Stimulated activated naive CD8-positive, alpha-beta T cell treated with anti-CD3 and anti-CD28 coated beads, Interleukin-15, Interleukin-2, amounts not matched to agents 100 U/mL and 50 U/mL, for 24 hours (primary cell): ENCODE measurements around the gene BORCS5.

Source experiments
- ATAC-seq: fragments of 150-1000 bp; cut with Tn5 transposase; one replicate; pipeline ENCODE4 v1.10.0; 2021
- DNase-seq: peaks from one replicate; pipeline ENCODE4 v3.0.0; 2021

The BORCS5 gene

GRCh38 chr12:12436831-12437345 lies 80.0 kb downstream of the BORCS5 start:
- ATAC-seq (no peak), DNase-seq (no peak)

DNA sequence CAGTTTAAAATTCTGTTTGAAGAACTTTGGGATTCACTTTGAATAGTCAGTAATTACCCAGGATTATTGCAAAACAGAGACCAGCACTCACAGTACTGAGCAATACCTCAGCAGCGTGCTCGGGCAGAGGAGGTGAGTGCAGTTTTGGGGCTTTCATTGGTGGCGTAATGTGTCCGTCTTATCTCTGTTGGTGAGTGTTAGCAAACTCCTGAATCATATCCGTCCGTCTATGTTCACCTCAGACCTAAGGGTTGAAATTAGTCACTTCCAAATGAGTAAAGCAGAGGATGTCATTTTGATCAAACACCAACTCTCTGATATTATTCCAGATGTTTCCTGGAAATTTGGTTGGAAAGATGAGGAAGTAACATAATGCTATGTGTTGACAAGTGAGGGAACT lies 82.8 kb downstream of the BORCS5 start:
- ATAC-seq, result peak; percentile 88
- peak; percentile 66 for DNase-seq

GRCh38 chr12:12440784-12441428 lies 84.0 kb downstream of the BORCS5 start:
- DNase-seq (no peak), ATAC-seq (no peak)

DNA sequence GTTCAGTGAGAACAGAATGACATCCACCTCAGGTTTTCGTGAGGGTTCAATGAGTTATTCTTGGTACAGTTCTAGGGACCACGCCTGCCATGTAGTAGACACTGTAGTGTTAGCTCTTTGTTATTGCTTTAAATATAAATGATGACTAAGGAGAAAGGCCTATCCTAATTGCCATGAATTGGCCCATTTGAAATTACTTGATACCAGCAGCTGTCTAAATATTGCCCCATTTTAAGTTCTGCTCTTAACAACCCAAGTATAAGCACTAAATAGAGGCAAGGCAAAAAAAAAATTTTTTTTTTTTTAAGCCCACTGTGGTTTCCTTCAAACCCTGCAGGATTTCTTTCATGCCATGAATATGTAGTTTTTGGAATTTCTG lies 84.5 kb downstream of the BORCS5 start:
- ATAC-seq (no peak), DNase-seq (no peak)

DNA sequence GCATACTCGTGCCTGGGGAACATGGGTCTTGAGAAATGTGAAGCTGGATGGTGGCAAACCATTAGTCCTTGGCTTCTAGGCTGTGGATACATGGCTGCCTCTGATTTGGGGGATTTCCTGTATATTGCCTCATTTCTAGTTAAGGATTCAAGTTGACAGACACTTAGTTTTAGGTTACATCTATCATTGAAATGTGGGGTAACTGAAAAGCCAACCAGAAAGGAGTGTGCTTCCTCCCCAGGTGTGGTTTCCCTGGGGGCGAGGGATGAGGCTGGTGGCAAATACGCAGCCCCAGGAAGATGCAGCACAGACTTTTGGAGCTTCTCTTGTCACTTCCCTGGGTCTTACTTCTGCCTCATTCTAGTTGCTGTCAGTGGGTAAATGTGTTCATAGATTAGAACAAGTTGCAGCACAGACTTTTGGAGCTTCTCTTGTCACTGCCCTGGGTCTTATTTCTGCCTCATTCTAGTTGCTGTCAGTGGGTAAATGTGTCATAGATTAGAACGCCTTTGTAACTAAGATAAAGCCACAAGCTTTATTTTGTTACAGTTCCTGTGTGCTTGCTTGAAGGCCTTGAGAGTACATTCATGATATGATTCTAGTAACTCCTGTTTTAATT lies 85.1 kb downstream of the BORCS5 start:
- DNase-seq (peak; percentile 51), ATAC-seq (peak; percentile 75)

DNA sequence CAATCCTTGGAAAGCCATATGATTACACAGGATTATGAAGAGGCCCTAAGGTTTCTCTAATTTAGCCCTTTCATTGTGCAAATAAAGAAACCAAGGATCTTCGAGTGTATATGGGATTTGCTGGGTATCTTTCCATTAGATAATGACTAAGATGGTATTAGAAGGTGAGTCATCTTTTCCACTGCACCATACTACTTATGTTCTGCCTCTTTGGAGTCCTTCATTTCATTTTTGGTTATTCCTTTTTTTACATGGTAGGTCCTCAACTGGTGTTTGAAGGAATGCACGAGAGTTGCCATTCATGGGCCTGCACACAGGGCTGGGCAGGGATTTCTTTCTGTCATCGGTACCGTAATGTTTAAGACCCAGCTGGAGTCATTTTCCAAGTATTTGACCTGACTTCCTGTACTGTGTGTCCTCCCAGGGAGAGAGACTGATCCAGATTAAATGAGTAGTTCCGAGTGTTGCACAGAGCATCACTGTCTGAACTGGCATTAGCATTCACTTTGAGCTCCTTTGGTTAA lies 85.7 kb downstream of the BORCS5 start:
- ATAC-seq (peak; percentile 3), DNase-seq (no peak)

DNA sequence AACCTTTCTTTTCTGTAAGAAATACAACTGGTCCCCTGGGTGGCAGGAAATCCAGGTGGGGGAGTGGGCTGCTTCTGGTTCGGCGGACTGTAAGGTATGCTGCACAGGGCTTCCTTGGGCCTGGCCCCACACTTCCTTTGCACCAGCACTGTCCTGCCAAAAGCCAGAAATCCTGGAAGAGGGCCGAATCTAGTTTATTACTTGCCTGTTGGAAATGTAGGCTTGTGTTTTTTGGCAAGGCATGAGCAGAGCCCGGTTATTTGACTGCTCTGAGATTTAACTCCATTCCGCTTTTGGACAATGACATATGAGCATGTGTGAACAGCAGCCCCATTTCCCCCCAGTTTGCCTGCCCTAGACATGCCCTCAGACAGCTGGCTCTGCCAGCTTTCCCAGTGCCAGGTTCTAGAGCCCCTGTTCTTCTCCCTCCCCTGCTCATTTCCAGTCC lies 86.6 kb downstream of the BORCS5 start:
- DNase-seq (no peak), ATAC-seq (no peak)

DNA sequence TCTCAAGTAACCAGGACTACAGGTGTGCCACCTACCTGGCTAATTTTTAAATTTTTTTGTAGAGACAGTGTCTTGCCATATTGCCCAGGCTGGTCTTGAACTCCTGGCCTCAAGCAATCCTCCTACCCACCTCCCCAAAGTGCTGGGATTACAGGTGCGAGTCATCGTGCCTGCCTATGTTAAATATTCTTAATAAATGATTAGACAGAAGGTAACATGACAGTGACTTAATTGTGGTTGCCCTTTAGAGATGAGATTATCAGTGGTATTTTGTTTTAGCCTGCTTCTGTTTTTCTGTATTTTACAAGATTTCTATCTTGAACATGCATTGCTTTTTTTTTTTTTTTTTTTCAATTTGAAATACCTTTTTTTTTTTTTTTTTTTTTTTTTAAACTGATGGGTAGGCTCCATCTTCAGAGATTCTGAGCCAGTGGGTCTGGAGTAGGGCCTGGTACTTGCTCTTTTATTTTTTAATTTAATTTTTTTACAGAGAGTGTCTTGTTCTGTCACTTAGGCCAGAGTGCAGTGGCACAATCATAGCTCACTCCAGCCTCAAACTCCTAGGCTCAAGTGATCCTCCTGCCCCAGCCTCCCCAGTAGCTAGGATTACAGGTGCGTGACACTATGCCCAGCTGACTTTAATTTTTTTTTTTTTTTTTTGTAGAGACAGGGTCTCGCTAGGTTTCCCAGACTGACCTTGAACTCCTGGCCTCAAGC lies 88.4 kb downstream of the BORCS5 start:
- no peak for ATAC-seq

DNA sequence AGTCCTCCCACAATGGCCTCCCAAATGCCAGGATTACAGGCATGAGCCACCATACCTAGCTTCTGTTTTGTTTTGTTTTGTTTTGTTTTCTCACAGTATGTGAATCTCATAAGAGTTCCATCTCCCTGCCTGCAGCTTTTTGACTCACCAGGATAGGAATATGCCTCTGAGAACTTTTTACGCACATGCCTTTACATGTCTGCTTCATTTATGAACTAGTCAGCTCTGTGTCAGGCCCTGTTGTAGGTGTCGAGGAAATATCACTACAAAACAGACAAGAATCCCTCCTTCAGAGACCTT lies 89.0 kb downstream of the BORCS5 start:
- no peak for ATAC-seq
- no peak for DNase-seq

More for the DNA sequence above, 88.4 kb downstream of the BORCS5 start:
- no peak for DNase-seq

DNA sequence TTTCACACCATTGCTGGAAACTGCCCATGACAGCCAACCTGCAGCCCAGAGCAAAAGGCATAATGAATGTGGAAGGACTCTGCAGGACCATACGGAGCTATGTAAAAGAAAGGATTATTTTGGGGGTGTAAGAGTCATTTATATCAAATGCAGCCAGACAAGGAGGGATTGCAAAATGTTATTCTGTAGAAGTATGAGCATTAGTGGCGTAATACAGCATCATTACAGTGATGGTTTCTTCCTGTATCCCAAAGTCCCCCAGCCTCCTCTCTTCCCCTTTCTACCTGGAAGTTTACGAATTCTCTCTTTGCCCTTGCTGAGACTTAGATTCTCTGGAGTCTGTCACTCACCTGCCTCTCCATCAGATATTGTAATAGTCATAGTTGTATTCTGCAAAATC lies 89.9 kb downstream of the BORCS5 start:
- ATAC-seq (no peak), DNase-seq (no peak)

DNA sequence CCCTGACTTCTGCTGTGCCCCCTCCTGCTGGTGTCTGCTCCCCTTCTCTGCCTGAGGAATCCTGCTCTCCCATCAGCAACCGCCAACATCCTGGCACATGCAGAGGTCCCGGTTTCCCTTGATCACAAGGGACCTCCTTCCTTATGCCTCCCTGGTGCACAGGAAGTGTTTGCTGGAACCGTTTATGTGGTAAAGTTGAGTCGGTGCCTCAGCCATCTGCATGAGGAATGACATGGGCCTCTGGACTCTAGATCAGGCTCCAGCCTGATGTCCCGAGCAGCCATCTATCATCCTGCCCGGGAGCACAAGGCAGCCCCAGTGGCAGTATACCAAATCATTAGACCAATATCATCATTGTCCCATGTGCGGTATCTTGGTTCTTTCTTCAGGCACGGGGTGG lies 90.4 kb downstream of the BORCS5 start:
- DNase-seq, result no peak
- ATAC-seq, result no peak

DNA sequence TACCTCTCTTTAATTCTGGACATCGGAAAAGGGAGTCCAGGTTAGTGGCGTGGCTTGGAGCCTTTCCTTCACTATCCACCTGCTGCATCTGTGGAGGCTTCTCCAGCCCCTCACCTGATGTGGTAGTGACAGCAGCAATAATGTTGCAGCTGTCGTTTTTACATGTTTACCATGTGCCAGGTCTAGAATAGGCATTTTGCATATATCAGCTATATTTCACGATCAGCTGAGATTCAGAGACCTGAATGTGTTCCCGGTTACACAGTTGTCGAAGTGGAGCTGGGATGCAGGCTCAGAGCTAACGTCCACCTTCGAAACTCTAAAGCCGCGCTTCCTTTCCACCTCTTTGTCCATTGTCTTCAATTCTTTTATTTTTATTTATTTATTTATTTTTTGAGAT lies 91.0 kb downstream of the BORCS5 start:
- ATAC-seq (no peak), DNase-seq (no peak)

- DNase-seq, result no peak
- ATAC-seq, result no peak
Observed at GRCh38 chr12:12449533-12450025, 92.7 kb downstream of the BORCS5 start.

DNA sequence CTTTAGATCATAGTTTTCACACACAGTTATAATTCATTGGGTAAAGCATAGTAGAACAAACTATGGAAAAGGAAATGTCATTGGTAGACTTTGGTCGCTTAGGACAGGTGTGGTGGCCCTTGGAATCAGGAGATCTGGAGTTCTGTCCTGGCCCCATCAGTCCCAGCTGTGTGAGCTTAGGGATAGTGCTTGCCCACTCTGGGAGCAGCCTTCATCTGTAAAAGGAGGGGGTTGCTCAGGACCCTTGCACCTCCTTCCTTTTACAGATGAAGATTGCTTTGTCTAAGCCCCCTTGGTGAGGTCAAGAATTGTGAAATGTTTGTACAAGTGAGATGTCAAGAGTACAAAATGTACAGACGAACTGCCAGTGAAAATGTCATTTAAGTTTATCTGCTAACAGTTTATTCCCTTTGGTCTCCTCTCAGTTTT lies 93.2 kb downstream of the BORCS5 start:
- ATAC-seq (no peak), DNase-seq (no peak)

DNA sequence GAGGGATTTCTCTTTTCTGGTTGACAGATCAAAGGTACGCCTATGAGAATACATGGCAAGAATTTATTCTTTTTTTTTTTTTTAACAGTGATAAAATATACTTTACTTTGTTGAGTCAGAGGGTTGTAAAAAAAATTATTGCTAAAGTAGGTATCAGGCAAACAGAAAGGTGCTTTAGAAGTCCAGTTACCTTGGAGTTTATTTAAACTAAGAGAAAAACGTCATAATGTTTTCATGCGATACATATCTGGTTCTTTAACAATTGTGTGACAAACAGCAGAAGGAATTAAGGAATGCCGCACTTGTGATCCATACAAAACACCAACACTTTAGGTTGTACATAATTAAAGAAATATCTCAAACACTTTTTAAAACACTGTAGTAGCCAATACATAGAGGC lies 94.2 kb downstream of the BORCS5 start:
- ATAC-seq (no peak), DNase-seq (no peak)

DNA sequence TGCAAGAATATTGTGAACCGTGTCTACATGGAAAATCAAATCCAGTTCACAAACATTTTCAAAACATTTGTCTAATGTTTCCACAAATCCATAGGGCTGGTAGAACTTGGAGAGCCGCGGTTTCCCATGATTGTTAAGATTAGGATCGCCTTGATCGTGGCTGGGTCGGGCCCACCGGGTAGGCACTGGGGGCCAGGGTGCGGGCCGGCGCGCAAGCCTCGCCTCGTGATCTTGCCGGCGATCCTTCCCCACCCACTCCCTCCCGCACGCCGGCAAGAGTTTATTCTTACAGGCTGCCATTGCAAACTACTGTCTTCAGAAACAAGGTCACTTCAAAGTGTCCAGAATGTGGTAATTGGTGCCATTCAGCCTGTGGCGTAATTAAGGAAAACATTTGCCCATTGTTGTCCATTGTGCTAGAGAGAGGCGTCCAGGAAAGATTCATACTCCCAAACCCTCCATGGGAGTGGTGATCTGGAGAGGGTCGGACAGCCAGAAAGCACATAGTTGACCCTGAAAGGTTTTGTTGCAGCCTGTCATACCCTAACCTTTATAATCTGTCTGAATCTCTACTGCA lies 95.5 kb downstream of the BORCS5 start:
- no peak for DNase-seq
- no peak for ATAC-seq

DNA sequence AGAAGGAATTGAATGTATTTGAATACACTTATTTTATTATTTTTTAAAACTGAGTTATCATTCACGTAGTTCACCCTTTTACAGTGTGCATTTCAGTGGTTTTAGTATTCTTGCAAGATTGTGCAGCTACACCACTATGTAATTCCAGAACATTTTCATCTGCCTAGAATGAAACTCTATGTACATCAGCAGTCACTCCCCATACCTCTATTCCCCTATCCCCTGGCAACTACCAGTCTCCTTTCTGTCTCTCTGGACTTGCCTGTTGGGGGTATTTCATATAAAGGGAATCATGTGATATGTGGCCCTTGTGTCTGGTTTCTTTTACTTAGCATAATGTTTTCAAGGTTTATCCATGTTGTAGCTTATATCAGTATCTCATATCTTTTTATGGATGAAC lies 96.8 kb downstream of the BORCS5 start:
- DNase-seq (no peak), ATAC-seq (no peak)

DNA sequence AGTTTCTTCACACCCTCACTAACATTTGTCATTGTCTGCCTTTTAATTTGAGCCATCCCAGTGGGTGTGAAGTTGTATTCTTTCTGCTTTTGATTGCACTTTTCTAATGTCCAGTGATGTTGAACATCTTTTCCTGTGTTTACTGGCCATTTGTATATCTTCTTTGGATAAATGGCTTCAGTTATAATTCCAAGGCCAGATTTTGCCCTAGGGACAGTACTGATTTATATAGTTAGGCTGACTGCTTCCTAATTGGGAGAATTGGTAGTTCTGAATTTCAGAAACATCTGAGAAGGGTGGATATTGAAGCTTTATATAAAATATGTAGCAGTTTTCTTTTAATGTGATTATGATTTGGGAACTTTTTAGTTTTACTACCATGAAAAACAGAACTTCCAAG lies 97.4 kb downstream of the BORCS5 start:
- ATAC-seq (no peak), DNase-seq (no peak)

- no peak for ATAC-seq
- no peak for DNase-seq
Observed at GRCh38 chr12:12456637-12457036, 99.8 kb downstream of the BORCS5 start.

- ATAC-seq, result peak; percentile 55
- no peak for DNase-seq
Observed at GRCh38 chr12:12460935-12461922, 104.4 kb downstream of the BORCS5 start.

DNA sequence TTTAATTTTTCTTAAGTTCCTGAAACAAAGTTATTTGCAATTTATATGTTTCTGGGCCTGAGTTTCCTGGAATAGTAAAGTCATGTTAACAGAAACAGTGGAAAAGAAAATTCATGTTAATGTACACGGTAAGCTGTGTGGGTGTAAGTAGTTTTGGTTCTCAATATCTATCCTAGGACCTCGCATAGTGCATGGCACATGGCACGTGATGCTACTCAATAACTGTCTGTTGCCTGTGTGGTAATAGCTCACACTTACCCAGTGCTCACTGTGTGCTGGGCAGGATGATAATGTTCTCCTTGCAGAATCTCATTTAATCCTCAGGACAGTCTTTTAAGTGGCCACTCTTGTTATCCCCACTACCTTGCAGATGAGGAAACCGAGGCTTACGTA lies 105.0 kb downstream of the BORCS5 start:
- DNase-seq (no peak), ATAC-seq (peak; percentile 83)

DNA sequence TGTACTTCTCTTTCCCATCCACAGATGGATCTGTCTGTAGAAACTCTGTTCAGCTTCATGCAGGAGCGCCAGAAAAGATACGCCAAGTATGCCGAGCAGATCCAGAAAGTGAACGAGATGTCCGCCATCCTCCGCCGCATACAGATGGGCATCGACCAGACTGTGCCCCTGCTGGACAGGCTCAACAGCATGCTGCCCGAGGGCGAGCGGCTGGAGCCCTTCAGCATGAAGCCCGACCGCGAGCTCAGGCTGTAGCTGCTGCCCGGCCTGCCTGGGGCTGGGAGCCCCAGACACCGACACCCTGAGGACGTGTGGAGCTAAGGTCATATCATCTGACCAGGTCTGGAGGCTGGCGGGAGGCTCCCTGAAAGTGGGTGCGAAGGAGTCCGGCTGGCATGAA lies 108.6 kb downstream of the BORCS5 start:
- DNase-seq, result no peak
- ATAC-seq, result no peak
